Measurements from ENCODE around the gene RNLS. TPM values are rescaled to one million over a fixed set of nuclear protein-coding genes. Genes with fewer than 3 reads are reported as not detected.
A peak's percentile ranks its signal among the peaks of the same experiment; 100 is the strongest.

The RNLS gene
- total RNA-seq, 4 donors from 2014 or later, result 10.6 to 38.7 (median 28.2) TPM

GRCh38 chr10:88555190-88555908 is 27.8 kb downstream of the RNLS start:
- Histone ChIP-seq H3K9me3 (no peaks in the 10 kb centered on the region), H3K27ac (no peak overlapping the region), H3K4me1 (no peaks in the 10 kb centered on the region), H3K27me3 (no peaks in the 10 kb centered on the region), H3K4me3 (replicated peaks in 1 of 3) (no peak overlapping the region), H3K36me3 (no peaks in the 10 kb centered on the region)
- WGBS, 2 donors, result 88 to 89% methylated on average over 7 of the region's 7 CpGs
- intact Hi-C loops (cut with DNase I), result no loop called here
- TF ChIP-seq CTCF (IDR thresholded peaks at IDR 0.05) (no peak), POLR2A (IDR thresholded peaks at IDR 0.05) (no peak)
- DNase-seq, result no peak

- H3K27ac ChIP-seq, result no peak overlapping the region
- TF ChIP-seq POLR2A (IDR thresholded peaks at IDR 0.05) (no peak), CTCF (IDR thresholded peaks at IDR 0.05) (peak; percentile 44 to 92 (median 78))
- DNase-seq, result peak; percentile 44 to 60
- WGBS, 2 donors, result 67 to 78% methylated on average over 2 of the region's 2 CpGs
- H3K27me3 ChIP-seq, result no peaks in the 10 kb centered on the region
- H3K36me3 ChIP-seq, result no peaks in the 10 kb centered on the region
- H3K4me1 ChIP-seq, result no peaks in the 10 kb centered on the region
- H3K4me3 ChIP-seq (replicated peaks in 1 of 3), result no peak overlapping the region
- intact Hi-C loops (cut with DNase I), result loop anchor here (5.0 kb wide), 1 partner anchor 696 kb away; no protein-coding TSS in a partner anchor
- no peaks in the 10 kb centered on the region for H3K9me3 ChIP-seq
These were observed 29.9 kb downstream of the RNLS start for GRCh38 chr10:88553116-88553752.

GRCh38 chr10:88551246-88551645 is 31.9 kb downstream of the RNLS start:
- Histone ChIP-seq H3K27me3 (no peaks in the 10 kb centered on the region), H3K4me3 (replicated peaks in 1 of 3) (no peak overlapping the region), H3K27ac (no peak overlapping the region), H3K36me3 (no peaks in the 10 kb centered on the region), H3K4me1 (no peaks in the 10 kb centered on the region), H3K9me3 (no peaks in the 10 kb centered on the region)
- intact Hi-C loops (cut with DNase I), result loop anchor here (5.0 kb wide), 1 partner anchor 694 kb away; no protein-coding TSS in a partner anchor
- no peak for TF ChIP-seq POLR2A (IDR thresholded peaks at IDR 0.05)
- TF ChIP-seq CTCF (IDR thresholded peaks at IDR 0.05), result no peak
- no peak for DNase-seq
- 85 to 96% methylated on average over 2 of the region's 2 CpGs for WGBS, 2 donors

DNA sequence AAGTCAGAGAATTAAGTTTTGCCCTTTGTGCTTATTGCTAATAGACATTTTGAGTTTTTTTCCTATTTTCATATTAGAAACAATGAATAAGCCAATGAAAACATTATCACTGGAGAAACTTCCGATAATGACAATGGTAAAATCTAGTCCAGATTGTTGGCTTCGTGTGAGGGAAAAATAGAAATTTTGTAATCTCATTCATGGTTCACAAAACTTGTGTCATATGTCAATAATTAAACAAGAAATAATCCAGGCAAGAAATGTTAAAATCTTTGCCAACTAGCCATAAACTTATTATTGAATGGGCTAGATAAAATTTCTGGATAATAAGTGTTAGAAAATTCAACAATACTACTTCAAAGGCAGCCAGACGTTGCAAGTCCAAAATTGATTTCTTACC is 36.6 kb downstream of the RNLS start:
- H3K9me3 ChIP-seq, result no peaks in the 10 kb centered on the region
- DNase-seq, result no peak
- TF ChIP-seq POLR2A (IDR thresholded peaks at IDR 0.05), result no peak
- TF ChIP-seq CTCF (IDR thresholded peaks at IDR 0.05), result no peak
- H3K4me3 ChIP-seq (replicated peaks in 1 of 3), result no peak overlapping the region
- 53 to 77% methylated on average over 3 of the region's 3 CpGs for WGBS, 2 donors
- intact Hi-C loops (cut with DNase I), result no loop called here
- H3K27me3 ChIP-seq, result no peaks in the 10 kb centered on the region
- no peaks in the 10 kb centered on the region for H3K36me3 ChIP-seq
- H3K27ac ChIP-seq, result no peak overlapping the region
- peaks cover 0 to 6% of the 10 kb centered on the region in 2 donors for H3K4me1 ChIP-seq

- no peak for DNase-seq
- H3K4me3 ChIP-seq (replicated peaks in 1 of 3), result no peak overlapping the region
- peaks cover 0 to 7% of the 10 kb centered on the region in 2 donors for H3K4me1 ChIP-seq
- intact Hi-C loops (cut with DNase I), result no loop called here
- WGBS, 2 donors, result 71 to 79% methylated on average over 4 of the region's 4 CpGs
- H3K27ac ChIP-seq, result no peak overlapping the region
- H3K36me3 ChIP-seq, result no peaks in the 10 kb centered on the region
- TF ChIP-seq CTCF (IDR thresholded peaks at IDR 0.05) (no peak), POLR2A (IDR thresholded peaks at IDR 0.05) (no peak)
- no peaks in the 10 kb centered on the region for H3K9me3 ChIP-seq
- no peaks in the 10 kb centered on the region for H3K27me3 ChIP-seq
These were observed 37.8 kb downstream of the RNLS start for GRCh38 chr10:88545359-88545758.

Data from thyroid gland (tissue), 4 donors.